GM23338 (cell line): ENCODE data around the gene JDP2. TPM values are rescaled to one million over a fixed set of nuclear protein-coding genes. Genes with fewer than 3 reads are reported as not detected.

ENCODE experiments used
- ATAC-seq: fragments of 200-7000 bp; cut with Tn5 transposase; 3 replicates; pipeline ENCODE4 v1.9.1; 2020
- DNase-seq: peaks from one replicate; pipeline ENCODE4 v3.0.0-alpha.2; 2015; ENCODE audit warnings: low spot score
- H2AFZ ChIP-seq: fragments of 200-600 bp; sonication (generic); 2 replicates; pipeline ENCODE4 v1.8.0; 2016; ENCODE audit warnings: antibody characterized with exemption, mild to moderate bottlenecking, moderate library complexity
- H3F3A ChIP-seq: fragments of 200-600 bp; sonication (generic); replicated peaks from 2 replicates; pipeline ENCODE4 v1.8.0; 2017; ENCODE audit warnings: antibody characterized with exemption, mixed run types, low read depth
- H3K27ac ChIP-seq: fragments of 200-600 bp; sonication (generic); 2 replicates; pipeline ENCODE4 v1.6.1; 2016; ENCODE audit warnings: low read depth
- H3K27me3 ChIP-seq: fragments of 200-600 bp; sonication (generic); 2 replicates; pipeline ENCODE4 v1.8.0; 2016; ENCODE audit warnings: mild to moderate bottlenecking, mixed run types, moderate library complexity; ENCODE audit not compliant: insufficient read depth
- H3K36me3 ChIP-seq: fragments of 200-600 bp; sonication (generic); 2 replicates; pipeline ENCODE4 v1.8.0; 2016; ENCODE audit warnings: mild to moderate bottlenecking; ENCODE audit not compliant: insufficient read depth
- H3K4me1 ChIP-seq: fragments of 200-600 bp; sonication (generic); 2 replicates; pipeline ENCODE4 v1.8.0; 2016; ENCODE audit warnings: mild to moderate bottlenecking, moderate library complexity; ENCODE audit not compliant: insufficient read depth
- H3K4me2 ChIP-seq: fragments of 200-600 bp; sonication (generic); 2 replicates; pipeline ENCODE4 v1.7.1; 2017; ENCODE audit warnings: mixed run types
- H3K4me3 ChIP-seq: fragments of 200-600 bp; sonication (generic); 2 replicates; pipeline ENCODE4 v1.6.1; 2016; ENCODE audit warnings: mixed run types
- H3K79me2 ChIP-seq: fragments of 200-600 bp; sonication (generic); replicated peaks from 2 replicates; pipeline ENCODE4 v1.8.0; 2017; ENCODE audit warnings: mild to moderate bottlenecking; ENCODE audit not compliant: insufficient read depth
- H3K9me2 ChIP-seq: fragments of 200-600 bp; sonication (generic); 2 replicates; pipeline ENCODE4 v1.8.0; 2017; ENCODE audit not compliant: insufficient read depth
- H4K20me1 ChIP-seq: fragments of 200-600 bp; sonication (generic); replicated peaks from 2 replicates; pipeline ENCODE4 v1.8.0; 2017; ENCODE audit warnings: mild to moderate bottlenecking; ENCODE audit not compliant: insufficient read depth
- H3K27ac Mint-ChIP-seq: 2 replicates; pipeline ENCODE4 v1.8.0; 2020; ENCODE audit warnings: inconsistent platforms, mild to moderate bottlenecking, moderate library complexity, mixed read lengths
- H3K27me3 Mint-ChIP-seq: 3 replicates; pipeline ENCODE4 v1.8.0; 2022; ENCODE audit warnings: low read depth, mild to moderate bottlenecking, moderate library complexity, mixed read lengths, inconsistent platforms; ENCODE audit not compliant: insufficient read depth, poor library complexity
- H3K36me3 Mint-ChIP-seq: 3 replicates; pipeline ENCODE4 v1.8.0; 2021; ENCODE audit warnings: low read depth, mild to moderate bottlenecking, inconsistent platforms, moderate library complexity, mixed read lengths
- H3K4me1 Mint-ChIP-seq: 3 replicates; pipeline ENCODE4 v1.8.0; 2020; ENCODE audit warnings: mild to moderate bottlenecking, inconsistent platforms, mixed read lengths
- H3K4me3 Mint-ChIP-seq: 3 replicates; pipeline ENCODE4 v1.8.0; 2021; ENCODE audit warnings: moderate library complexity, mild to moderate bottlenecking, inconsistent platforms, mixed read lengths
- H3K9me3 Mint-ChIP-seq: 3 replicates; pipeline ENCODE4 v1.8.0; 2020; ENCODE audit warnings: moderate library complexity, mild to moderate bottlenecking, inconsistent platforms, mixed read lengths
- CTCF ChIP-seq, 2 experiments: fragments of 200-600 bp in 1 of 2; sonication (generic) in 1 of 2; conservative IDR thresholded peaks; 2 replicates each; pipeline versions ENCODE4 v1.5.1 to v1.6.1; 2016 to 2017; ENCODE audit warnings: antibody characterized with exemption in 2 of 2, low read depth in 2 of 2, mild to moderate bottlenecking in 2 of 2, moderate library complexity in 1 of 2
- ETS1 ChIP-seq: IDR thresholded peaks from 2 replicates; pipeline ENCODE4 v1.6.1; 2016; ENCODE audit warnings: antibody characterized with exemption
- EZH2 ChIP-seq: fragments of 200-600 bp; sonication (generic); IDR thresholded peaks from one replicate; pipeline ENCODE4 v1.8.0; 2017; ENCODE audit warnings: antibody characterized with exemption, mild to moderate bottlenecking, low read depth; ENCODE audit not compliant: unreplicated experiment
- EZH2phosphoT487 ChIP-seq: fragments of 200-600 bp; sonication (generic); IDR thresholded peaks from one replicate; pipeline ENCODE4 v1.8.1; 2018; ENCODE audit warnings: antibody characterized with exemption; ENCODE audit not compliant: unreplicated experiment
- JUNB ChIP-seq: IDR thresholded peaks from one replicate; pipeline ENCODE4 v1.6.1; 2016; ENCODE audit warnings: antibody characterized with exemption; ENCODE audit not compliant: unreplicated experiment
- REST ChIP-seq: IDR thresholded peaks from one replicate; pipeline ENCODE4 v1.6.1; 2018; ENCODE audit warnings: antibody characterized with exemption; ENCODE audit not compliant: unreplicated experiment
- STAT1 ChIP-seq: IDR thresholded peaks from one replicate; pipeline ENCODE4 v1.6.1; 2016; ENCODE audit warnings: antibody characterized with exemption; ENCODE audit not compliant: unreplicated experiment
- ZNF114 ChIP-seq: fragments of 250-450 bp; sonication (Bioruptor Pico); IDR thresholded peaks from 2 replicates; pipeline ENCODE4 v1.5.0; 2020; ENCODE audit warnings: mild to moderate bottlenecking, moderate library complexity
- ZNF462 ChIP-seq: fragments of 250-450 bp; sonication (Bioruptor Pico); IDR thresholded peaks from 2 replicates; pipeline ENCODE4 v1.5.0; 2020; ENCODE audit warnings: mild to moderate bottlenecking, moderate library complexity
- polyA plus RNA-seq: library from polyadenylated mRNA; unstranded; fragments of >200 nt; fragmentation: Nextera tagmentation; extraction: Ambion mirVana; gene quantifications from 2 replicates; pipeline ENCODE4 v1.2.1, GENCODE V29; 2016
- total RNA-seq: library from RNA; depleted of rRNA; stranded (reverse); fragments of >200 nt; shearing (Covaris generic); gene quantifications from 2 replicates; pipeline ENCODE4 v1.2.3, GENCODE V29; 2014

JDP2 gene
- total and polyA plus RNA-seq, 2 experiments from 2014 or later = 12.5 to 38.9 TPM

GRCh38 chr14:75401361-75401760 lies 26.5 kb upstream of the JDP2 start (continued):
- TF ChIP-seq EZH2 (no peak), REST (no peak)

GRCh38 chr14:75402867-75403413 lies 24.9 kb upstream of the JDP2 start:
- H3K27me3 Mint-ChIP-seq = peaks cover 1% of the 10 kb centered on the region
- Histone ChIP-seq H3F3A (no peaks in the 10 kb centered on the region), H3K79me2 (no peaks in the 10 kb centered on the region), H3K27me3 (no peaks in the 10 kb centered on the region), H3K4me3 (no peak overlapping the region), H3K4me1 (peaks cover 10% of the 10 kb centered on the region; the same call in 1 of the 2 replicates), H3K27ac (no peak overlapping the region), H2AFZ (no peak overlapping the region), H4K20me1 (no peaks in the 10 kb centered on the region), H3K9me2 (no peaks in the 10 kb centered on the region), H3K4me2 (no peak overlapping the region), H3K36me3 (no peaks in the 10 kb centered on the region)
- ATAC-seq (no peak), DNase-seq (peak; percentile 39)
- H3K4me1 Mint-ChIP-seq = peaks cover 12% of the 10 kb centered on the region
- no peaks in the 10 kb centered on the region for H3K36me3 Mint-ChIP-seq
- H3K4me3 Mint-ChIP-seq = no peak overlapping the region
- H3K27ac Mint-ChIP-seq = no peak overlapping the region
- peaks cover 3% of the 10 kb centered on the region; the same call in 2 of the 3 replicates for H3K9me3 Mint-ChIP-seq
- TF ChIP-seq STAT1 = no peak
- TF ChIP-seq EZH2 = no peak
- no peak for TF ChIP-seq CTCF (conservative IDR thresholded peaks at IDR 0.05; ENCODE audit: low read depth in 2 of 2)
- no peak for TF ChIP-seq ZNF462 (CRISPR knock-in tag)
- TF ChIP-seq EZH2phosphoT487 = no peak
- no peak for TF ChIP-seq ZNF114 (CRISPR knock-in tag)
- TF ChIP-seq ETS1 = no peak
- TF ChIP-seq JUNB = no peak
